Dermis microvascular lymphatic vessel endothelial cell (primary cell): Measurements from ENCODE around the gene PPP1CA. TPM values are rescaled to one million over a fixed set of nuclear protein-coding genes. Genes with fewer than 3 reads are reported as not detected.

Experiments used
- DNase-seq, 2 donors: peaks; one replicate each; pipeline versions ENCODE4 v3.0.0 to v3.0.0-alpha.2; 2010; ENCODE audit warnings: low read depth in 2 of 2
- total RNA-seq: library from RNA; depleted of rRNA; stranded (reverse); fragments of >200 nt; gene quantifications from 2 replicates; pipeline ENCODE4 v1.2.1, GENCODE V29; 2014

The PPP1CA gene
- total RNA-seq, 1 donor from 2014 or later = 234 TPM

GRCh38 chr11:67387069-67387468 is 14.6 kb downstream of the PPP1CA start:
- DNase-seq = no peak

GRCh38 chr11:67384851-67385366 is 16.7 kb downstream of the PPP1CA start:
- peak in 1 of 2 donors; percentile 70 for DNase-seq

GRCh38 chr11:67382276-67383136 is 19.2 kb downstream of the PPP1CA start:
- peak; percentile 61 to 75 for DNase-seq

- no peak for DNase-seq
Measured at GRCh38 chr11:67381244-67381972, 20.2 kb downstream of the PPP1CA start.

- DNase-seq = no peak
Measured at GRCh38 chr11:67379061-67380058, 22.3 kb downstream of the PPP1CA start.

GRCh38 chr11:67378544-67378943 is 23.1 kb downstream of the PPP1CA start:
- no peak for DNase-seq

GRCh38 chr11:67376873-67377808 is 24.5 kb downstream of the PPP1CA start:
- DNase-seq = no peak

- DNase-seq = no peak
Measured at GRCh38 chr11:67376063-67376820, 25.4 kb downstream of the PPP1CA start.

- no peak for DNase-seq
Measured at GRCh38 chr11:67375320-67376055, 26.2 kb downstream of the PPP1CA start.

- DNase-seq = no peak
Measured at GRCh38 chr11:67374571-67375281, 26.9 kb downstream of the PPP1CA start.

GRCh38 chr11:67373648-67374570 is 27.7 kb downstream of the PPP1CA start:
- DNase-seq = peak; percentile 78 to 90

- DNase-seq = peak in 1 of 2 donors; percentile 67
Measured at GRCh38 chr11:67372993-67373647, 28.5 kb downstream of the PPP1CA start, which contains the start of gene CLCF1. Gene CLCF1, minus strand, starts transcription at chr11:67373598. Its CDS starts 59 bp downstream, at chr11:67373539.

- peak in 1 of 2 donors; percentile 19 for DNase-seq
Measured at GRCh38 chr11:67372321-67372992, 29.2 kb downstream of the PPP1CA start.

GRCh38 chr11:67371911-67372320 is 29.7 kb downstream of the PPP1CA start:
- DNase-seq = no peak

GRCh38 chr11:67371189-67371910 is 30.3 kb downstream of the PPP1CA start:
- peak in 1 of 2 donors; percentile 54 for DNase-seq
